ENCODE data around the gene SMIM35. TPM values are rescaled to one million over a fixed set of nuclear protein-coding genes. Genes with fewer than 3 reads are reported as not detected.

The SMIM35 gene
- total and polyA plus RNA-seq, 4 donors, result 0.15 TPM; not detected in 3

- 53 to 59% methylated on average over 9 of the region's 9 CpGs for WGBS, 2 donors
- Histone ChIP-seq H3K36me3 (ENCODE audit: control insufficient read depth in 1 of 2, insufficient read depth in 2 of 2, low read length in 1 of 2) (no peaks in the 10 kb centered on the region), H3K9me3 (ENCODE audit: control insufficient read depth, low read length) (no peaks in the 10 kb centered on the region), H3K27me3 (ENCODE audit: control insufficient read depth in 1 of 2, insufficient read depth in 2 of 2, low read length in 1 of 2) (no peaks in the 10 kb centered on the region), H3K4me1 (ENCODE audit: control insufficient read depth in 1 of 2, insufficient read depth in 2 of 2, low read length in 2 of 2) (no peaks in the 10 kb centered on the region), H3K27ac (ENCODE audit: low read depth in 1 of 2, low read length in 2 of 2) (no peak overlapping the region), H3K4me3 (ENCODE audit: low read length in 2 of 2) (no peak overlapping the region)
- intact Hi-C loops (cut with DNase I), result no loop called here
- DNase-seq, result peak in 1 of 2 donors; percentile 81
- ATAC-seq (ENCODE audit: low FRiP score), result peak; percentile 29
Observed at GRCh38 chr11:117993988-117994745, 92.6 kb downstream of the SMIM35 start.

GRCh38 chr11:117992620-117993019 lies 94.1 kb downstream of the SMIM35 start:
- DNase-seq (no peak), ATAC-seq (ENCODE audit: low FRiP score) (no peak)
- WGBS, 2 donors, result 88 to 94% methylated on average over 2 of the region's 2 CpGs
- Histone ChIP-seq H3K4me3 (ENCODE audit: low read length in 2 of 2) (no peak overlapping the region), H3K36me3 (ENCODE audit: control insufficient read depth in 1 of 2, insufficient read depth in 2 of 2, low read length in 1 of 2) (no peaks in the 10 kb centered on the region), H3K27me3 (ENCODE audit: control insufficient read depth in 1 of 2, insufficient read depth in 2 of 2, low read length in 1 of 2) (peaks cover 0 to under 1% of the 10 kb centered on the region in 2 donors), H3K9me3 (ENCODE audit: control insufficient read depth, low read length) (no peaks in the 10 kb centered on the region), H3K27ac (ENCODE audit: low read depth in 1 of 2, low read length in 2 of 2) (no peak overlapping the region), H3K4me1 (ENCODE audit: control insufficient read depth in 1 of 2, insufficient read depth in 2 of 2, low read length in 2 of 2) (no peaks in the 10 kb centered on the region)
- intact Hi-C loops (cut with DNase I), result no loop called here

GRCh38 chr11:117992136-117992535 lies 94.6 kb downstream of the SMIM35 start:
- H3K27ac ChIP-seq (ENCODE audit: low read depth in 1 of 2, low read length in 2 of 2), result no peak overlapping the region
- ATAC-seq (ENCODE audit: low FRiP score), result no peak
- H3K4me1 ChIP-seq (ENCODE audit: control insufficient read depth in 1 of 2, insufficient read depth in 2 of 2, low read length in 2 of 2), result no peaks in the 10 kb centered on the region
- intact Hi-C loops (cut with DNase I), result no loop called here
- 78 to 94% methylated on average over 4 of the region's 4 CpGs for WGBS, 2 donors
- no peaks in the 10 kb centered on the region for H3K36me3 ChIP-seq (ENCODE audit: control insufficient read depth in 1 of 2, insufficient read depth in 2 of 2, low read length in 1 of 2)
- no peaks in the 10 kb centered on the region for H3K9me3 ChIP-seq (ENCODE audit: control insufficient read depth, low read length)
- DNase-seq, result no peak
- no peak overlapping the region for H3K4me3 ChIP-seq (ENCODE audit: low read length in 2 of 2)
- H3K27me3 ChIP-seq (ENCODE audit: control insufficient read depth in 1 of 2, insufficient read depth in 2 of 2, low read length in 1 of 2), result peaks cover 0 to 2% of the 10 kb centered on the region in 2 donors

- intact Hi-C loops (cut with DNase I), result no loop called here
- Histone ChIP-seq H3K27ac (ENCODE audit: low read depth in 1 of 2, low read length in 2 of 2) (no peak overlapping the region), H3K36me3 (ENCODE audit: control insufficient read depth in 1 of 2, insufficient read depth in 2 of 2, low read length in 1 of 2) (no peaks in the 10 kb centered on the region), H3K9me3 (ENCODE audit: control insufficient read depth, low read length) (no peaks in the 10 kb centered on the region), H3K27me3 (ENCODE audit: control insufficient read depth in 1 of 2, insufficient read depth in 2 of 2, low read length in 1 of 2) (peaks cover 0 to 2% of the 10 kb centered on the region in 2 donors), H3K4me3 (ENCODE audit: low read length in 2 of 2) (no peak overlapping the region), H3K4me1 (ENCODE audit: control insufficient read depth in 1 of 2, insufficient read depth in 2 of 2, low read length in 2 of 2) (no peaks in the 10 kb centered on the region)
- peak in 1 of 2 donors; percentile 80 for DNase-seq
- no peak for ATAC-seq (ENCODE audit: low FRiP score)
- 87 to 89% methylated on average over 13 of the region's 13 CpGs for WGBS, 2 donors
Observed at GRCh38 chr11:117989351-117990102, 97.2 kb downstream of the SMIM35 start.

GRCh38 chr11:117986981-117987574 lies 99.7 kb downstream of the SMIM35 start:
- Histone ChIP-seq H3K4me3 (ENCODE audit: low read length in 2 of 2) (no peak overlapping the region), H3K4me1 (ENCODE audit: control insufficient read depth in 1 of 2, insufficient read depth in 2 of 2, low read length in 2 of 2) (no peaks in the 10 kb centered on the region), H3K27me3 (ENCODE audit: control insufficient read depth in 1 of 2, insufficient read depth in 2 of 2, low read length in 1 of 2) (peaks cover 0 to 2% of the 10 kb centered on the region in 2 donors), H3K27ac (ENCODE audit: low read depth in 1 of 2, low read length in 2 of 2) (no peak overlapping the region), H3K9me3 (ENCODE audit: control insufficient read depth, low read length) (no peaks in the 10 kb centered on the region), H3K36me3 (ENCODE audit: control insufficient read depth in 1 of 2, insufficient read depth in 2 of 2, low read length in 1 of 2) (no peaks in the 10 kb centered on the region)
- WGBS, 2 donors, result 71 to 72% methylated on average over 15 of the region's 15 CpGs
- intact Hi-C loops (cut with DNase I), result no loop called here
- ATAC-seq (ENCODE audit: low FRiP score) (no peak), DNase-seq (no peak)

GRCh38 chr11:117985953-117986887 lies 100.5 kb downstream of the SMIM35 start, which contains the start of gene IL10RA:
Gene IL10RA (plus strand): TSS chr11:117986394. CDS start chr11:117986468, 74 bp downstream.
- H3K27me3 ChIP-seq (ENCODE audit: control insufficient read depth in 1 of 2, insufficient read depth in 2 of 2, low read length in 1 of 2), result peaks cover 0 to 2% of the 10 kb centered on the region in 2 donors
- no peak within 1 kb of the TSS for H3K27ac ChIP-seq (ENCODE audit: low read depth in 1 of 2, low read length in 2 of 2)
- H3K4me1 ChIP-seq (ENCODE audit: control insufficient read depth in 1 of 2, insufficient read depth in 2 of 2, low read length in 2 of 2), result no peaks in the 10 kb centered on the region
- peak; percentile 90 to 91 for DNase-seq
- no peaks in the 10 kb centered on the region for H3K36me3 ChIP-seq (ENCODE audit: control insufficient read depth in 1 of 2, insufficient read depth in 2 of 2, low read length in 1 of 2)
- 3% methylated on average over 57 to 71 of the region's 71 CpGs for WGBS, 2 donors
- ATAC-seq (ENCODE audit: low FRiP score), result peak; percentile 94
- intact Hi-C loops (cut with DNase I), result no loop called here
- no peaks in the 10 kb centered on the region for H3K9me3 ChIP-seq (ENCODE audit: control insufficient read depth, low read length)
- no peak within 1 kb of the TSS for H3K4me3 ChIP-seq (ENCODE audit: low read length in 2 of 2)

GRCh38 chr11:117984476-117984875 lies 102.3 kb downstream of the SMIM35 start:
- no peak overlapping the region for H3K27ac ChIP-seq (ENCODE audit: low read depth in 1 of 2, low read length in 2 of 2)
- no peaks in the 10 kb centered on the region for H3K9me3 ChIP-seq (ENCODE audit: control insufficient read depth, low read length)
- 70% methylated on average over 4 of the region's 4 CpGs for WGBS, 2 donors
- intact Hi-C loops (cut with DNase I), result no loop called here
- no peak overlapping the region for H3K4me3 ChIP-seq (ENCODE audit: low read length in 2 of 2)
- H3K4me1 ChIP-seq (ENCODE audit: control insufficient read depth in 1 of 2, insufficient read depth in 2 of 2, low read length in 2 of 2), result no peaks in the 10 kb centered on the region
- no peaks in the 10 kb centered on the region for H3K36me3 ChIP-seq (ENCODE audit: control insufficient read depth in 1 of 2, insufficient read depth in 2 of 2, low read length in 1 of 2)
- peaks cover 0 to 4% of the 10 kb centered on the region in 2 donors for H3K27me3 ChIP-seq (ENCODE audit: control insufficient read depth in 1 of 2, insufficient read depth in 2 of 2, low read length in 1 of 2)
- ATAC-seq (ENCODE audit: low FRiP score) (no peak), DNase-seq (no peak)

- H3K36me3 ChIP-seq (ENCODE audit: control insufficient read depth in 1 of 2, insufficient read depth in 2 of 2, low read length in 1 of 2), result no peaks in the 10 kb centered on the region
- peaks cover 0 to 4% of the 10 kb centered on the region in 2 donors for H3K27me3 ChIP-seq (ENCODE audit: control insufficient read depth in 1 of 2, insufficient read depth in 2 of 2, low read length in 1 of 2)
- WGBS, 2 donors, result 87 to 91% methylated on average over 3 of the region's 3 CpGs
- H3K9me3 ChIP-seq (ENCODE audit: control insufficient read depth, low read length), result no peaks in the 10 kb centered on the region
- no peak overlapping the region for H3K27ac ChIP-seq (ENCODE audit: low read depth in 1 of 2, low read length in 2 of 2)
- no peaks in the 10 kb centered on the region for H3K4me1 ChIP-seq (ENCODE audit: control insufficient read depth in 1 of 2, insufficient read depth in 2 of 2, low read length in 2 of 2)
- DNase-seq (no peak), ATAC-seq (ENCODE audit: low FRiP score) (no peak)
- H3K4me3 ChIP-seq (ENCODE audit: low read length in 2 of 2), result no peak overlapping the region
- intact Hi-C loops (cut with DNase I), result no loop called here
Observed at GRCh38 chr11:117983163-117983475, 103.6 kb downstream of the SMIM35 start.

All from aorta (tissue), 5 donors.